Parietal lobe (tissue), 2 donors: ENCODE data around the gene RTN4RL2. TPM values are rescaled to one million over a fixed set of nuclear protein-coding genes. Genes with fewer than 3 reads are reported as not detected.

Source experiments
- small RNA-seq: library from RNA; depleted of rRNA; stranded (forward); fragments of <200 nt; gene quantifications from one replicate; pipeline ENCODE3, GENCODE V24; 2014; ENCODE audit warnings: low replicate concordance
- total RNA-seq: library from RNA; depleted of rRNA; stranded (reverse); fragments of >200 nt; gene quantifications from one replicate; pipeline ENCODE4 v1.2.3, GENCODE V29; 2014

Gene RTN4RL2
- 1.6 TPM for total RNA-seq

DNA sequence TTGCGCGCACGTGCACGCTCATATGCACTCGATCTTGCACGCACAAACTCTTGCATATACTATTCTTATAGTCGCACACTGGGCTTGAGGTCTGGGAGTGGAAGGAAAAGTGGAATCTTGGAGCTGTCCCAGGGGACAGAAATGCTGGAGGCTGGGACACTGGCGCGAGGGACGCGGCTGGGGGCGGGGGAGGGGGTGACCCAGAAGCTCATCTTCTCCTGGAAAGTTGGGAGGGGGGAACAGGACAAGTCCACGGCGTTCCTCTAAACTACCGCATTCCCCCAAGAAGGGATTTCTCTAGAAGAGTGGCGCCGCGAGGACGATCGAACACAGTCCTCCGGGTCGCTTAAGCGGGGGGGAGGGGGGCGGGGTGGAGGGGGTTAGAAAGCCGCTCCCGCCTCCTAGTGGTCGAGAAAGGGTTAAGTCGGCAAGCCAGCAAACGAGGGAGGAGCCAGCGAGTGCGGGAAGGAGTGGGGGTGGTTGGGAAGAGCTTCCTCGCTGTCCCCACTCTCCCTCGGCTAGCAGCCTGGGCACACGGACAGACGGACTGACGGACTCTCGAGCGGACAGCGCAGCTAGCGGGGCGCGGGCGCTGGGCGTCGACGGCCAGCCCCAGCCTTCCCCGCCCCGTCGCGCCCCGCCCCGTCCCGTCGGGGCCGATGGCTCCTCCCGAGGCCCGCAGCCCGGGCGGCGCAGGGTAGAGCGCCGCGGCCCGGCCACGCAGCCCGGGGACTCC, at the start of gene RTN4RL2:
Gene RTN4RL2, plus strand, starts transcription at position 507 of the 736 bp plus-strand sequence. CDS start 338 bp downstream, outside the sequence.

DNA sequence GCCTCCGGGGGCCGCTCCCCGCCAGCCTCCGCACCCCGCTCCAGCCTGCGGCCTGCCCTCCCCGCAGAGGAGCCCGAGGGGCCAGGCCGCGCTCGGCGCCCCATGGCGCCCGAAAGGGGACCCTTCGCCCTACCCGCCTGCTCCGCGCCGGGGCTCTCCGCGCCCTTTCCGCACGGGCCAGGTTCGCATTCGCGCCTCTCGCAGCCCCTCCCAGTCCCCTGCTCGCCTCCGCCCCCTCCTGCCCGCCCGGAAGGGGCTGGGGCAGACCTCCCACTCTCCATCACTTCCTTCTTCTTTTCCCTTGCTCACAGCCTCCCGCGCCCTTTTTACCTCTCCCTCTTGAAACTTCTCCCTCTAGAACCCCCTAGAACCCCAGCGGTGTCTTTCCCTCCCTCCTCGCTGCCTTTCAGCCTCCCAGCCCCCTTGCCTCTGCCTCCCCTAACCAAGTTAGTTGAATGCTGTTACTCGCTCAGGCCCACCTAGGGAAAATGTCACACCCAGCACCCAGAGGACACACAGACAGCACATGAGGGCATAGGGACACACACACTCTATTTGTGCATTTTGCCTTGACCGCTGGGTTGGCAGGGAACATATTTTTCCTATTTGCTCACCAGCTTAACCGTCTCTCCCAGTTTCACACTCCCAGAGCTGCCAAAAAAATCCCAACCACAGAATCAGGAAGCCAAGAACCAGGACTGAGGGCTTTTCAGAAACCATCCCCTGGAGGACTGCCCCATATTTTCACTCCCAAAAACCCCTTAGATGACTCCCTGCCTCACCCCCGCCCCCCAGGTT, 33.2 kb upstream of the RTN4RL2 start, which contains the start of gene SLC43A3:
Gene SLC43A3, minus strand, starts transcription at position 193 of the 798 bp plus-strand sequence. CDS start 949 bp downstream, outside the sequence.

DNA sequence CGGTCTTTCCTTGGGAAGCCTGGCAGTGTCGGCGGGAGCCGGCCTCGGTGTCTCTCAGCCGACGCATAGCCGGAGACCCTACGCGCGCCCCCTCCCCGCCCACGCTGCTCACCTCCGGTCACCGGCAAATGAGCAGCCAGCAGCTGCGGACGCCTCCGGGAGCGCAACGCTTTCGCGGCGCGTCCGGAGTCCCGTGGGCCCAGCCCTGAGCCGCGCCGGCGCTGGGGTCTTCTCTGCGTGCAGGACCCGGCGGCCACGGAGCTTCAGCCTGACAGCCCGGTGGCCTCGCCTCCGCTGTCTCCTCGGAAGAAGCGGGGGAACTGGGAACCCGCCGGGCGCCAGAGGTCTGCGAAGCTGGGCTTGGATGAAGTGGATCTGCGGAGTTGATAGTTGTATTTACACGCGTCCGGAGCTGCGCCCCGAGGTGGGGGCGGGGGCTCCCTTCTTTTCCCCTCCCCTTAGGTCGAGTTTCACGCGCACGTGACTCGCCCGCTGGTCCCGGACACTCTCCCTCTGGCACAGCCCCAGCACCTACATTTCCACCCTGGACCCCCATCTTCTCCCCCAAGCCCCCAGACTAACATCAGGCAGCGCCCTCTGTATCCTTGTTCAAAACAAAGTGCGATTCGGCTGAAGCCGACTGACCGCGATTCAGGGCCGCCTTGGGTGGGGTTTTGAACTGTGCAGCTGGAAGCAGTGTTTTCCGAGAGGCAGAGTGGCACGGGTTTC, 55.2 kb downstream of the RTN4RL2 start, which contains the start of gene SLC43A1:
Gene SLC43A1, minus strand, starts transcription at position 371 of the 729 bp plus-strand sequence. CDS start 1,591 bp downstream, outside the sequence.

Small RNAs within 50 kb of the gene (small RNA-seq; reads per million reads assigned to genes)
- not detected for gene RNA5SP341

Other genes starting within 250 kb of the RTN4RL2 start
- gene APLNR, start 223.3 kb upstream of the RTN4RL2 start, total RNA-seq: 6.9 TPM
- gene TNKS1BP1, start 135.6 kb upstream of the RTN4RL2 start, total RNA-seq: 21.9 TPM
- gene SSRP1, start 124.6 kb upstream of the RTN4RL2 start, total RNA-seq: 62.9 TPM
- not detected for gene P2RX3, start 122.2 kb upstream of the RTN4RL2 start, total RNA-seq
- not detected for gene PRG3, start 79.4 kb upstream of the RTN4RL2 start, total RNA-seq
- gene PRG2, start 69.9 kb upstream of the RTN4RL2 start, total RNA-seq: not detected
- 19.1 TPM for gene SLC43A3, start 33.4 kb upstream of the RTN4RL2 start, total RNA-seq
- gene SLC43A1, start 55.2 kb downstream of the RTN4RL2 start, total RNA-seq: 2.2 TPM
- gene TIMM10, start 70.2 kb downstream of the RTN4RL2 start, total RNA-seq: 17.8 TPM
- gene SMTNL1, start 77.1 kb downstream of the RTN4RL2 start, total RNA-seq: not detected
- gene UBE2L6, start 107.1 kb downstream of the RTN4RL2 start, total RNA-seq: 61.7 TPM
- gene SERPING1, start 137.2 kb downstream of the RTN4RL2 start, total RNA-seq: 15.0 TPM
- gene YPEL4, start 189.4 kb downstream of the RTN4RL2 start, total RNA-seq: 5.6 TPM
- gene CLP1, start 197.2 kb downstream of the RTN4RL2 start, total RNA-seq: 11.0 TPM
- gene ZDHHC5, start 207.6 kb downstream of the RTN4RL2 start, total RNA-seq: 22.5 TPM